SH-SY5Y (cell line): ENCODE data around the gene MEF2D.

ENCODE experiments used
- GATA2 ChIP-seq: IDR thresholded peaks from 2 replicates; pipeline ENCODE4 v1.6.1; 2011; ENCODE audit warnings: mild to moderate bottlenecking, low read depth, low read length
- GATA3 ChIP-seq: IDR thresholded peaks from 2 replicates; pipeline ENCODE4 v1.6.1; 2011; ENCODE audit warnings: low read depth, mild to moderate bottlenecking, low read length, moderate library complexity

DNA sequence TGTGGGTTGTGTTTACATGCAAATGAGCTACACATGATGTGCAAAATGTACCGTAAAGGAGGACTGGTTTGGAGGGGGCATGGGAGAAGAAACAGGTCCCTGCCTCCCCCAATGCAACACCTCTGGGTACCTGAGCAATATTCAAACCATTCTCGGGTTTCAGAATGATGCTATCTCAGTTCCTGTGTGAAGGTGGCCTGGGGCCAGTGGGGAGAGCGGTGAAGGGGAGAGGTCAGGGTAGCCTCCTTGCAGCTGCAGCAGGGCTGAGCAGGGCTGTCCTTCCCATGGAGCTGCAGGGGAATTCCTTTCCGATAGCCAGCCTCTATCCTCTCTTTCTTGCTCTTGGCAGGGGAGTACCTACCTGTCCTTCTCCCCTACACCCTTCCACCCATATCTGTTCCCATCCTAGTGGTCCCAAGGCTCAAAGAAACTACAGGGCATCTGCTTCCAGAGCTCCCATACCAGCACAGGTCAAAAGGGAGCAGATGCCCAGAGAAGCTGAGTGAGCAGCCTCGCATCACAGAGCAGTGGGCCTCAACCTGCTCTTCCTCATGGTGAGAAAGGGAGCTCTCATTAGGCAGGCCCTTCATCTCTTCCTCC lies 11.9 kb downstream of the MEF2D start:
- TF ChIP-seq GATA3 (no peak), GATA2 (no peak)
